ENCODE results near the gene IL34.

IL34 gene

GRCh38 chr16:70660672-70661350 lies 14.5 kb downstream of the IL34 start:
- Histone ChIP-seq H3K36me3 (ENCODE audit: control insufficient read depth, insufficient read depth, low read length) (no peaks in the 10 kb centered on the region), H3K9me3 (ENCODE audit: control insufficient read depth, low read length) (no peaks in the 10 kb centered on the region), H3K27ac (no peak overlapping the region), H3K79me2 (no peaks in the 10 kb centered on the region), H3K27me3 (ENCODE audit: control insufficient read depth, insufficient read depth, low read length) (no peaks in the 10 kb centered on the region), H3K4me3 (ENCODE audit: low read depth, low read length) (no peak overlapping the region), H3K4me1 (no peaks in the 10 kb centered on the region), H3K9ac (no peak overlapping the region), H3K4me2 (ENCODE audit: low read length) (no peak overlapping the region), H2AFZ (no peak overlapping the region)
- no peak for TF ChIP-seq CTCF (IDR thresholded peaks at IDR 0.05)

- no peak overlapping the region for H3K4me2 ChIP-seq (ENCODE audit: low read length)
- H2AFZ ChIP-seq: no peak overlapping the region
- H3K4me1 ChIP-seq: no peaks in the 10 kb centered on the region
- H3K27me3 ChIP-seq (ENCODE audit: control insufficient read depth, insufficient read depth, low read length): no peaks in the 10 kb centered on the region
- H3K79me2 ChIP-seq: no peaks in the 10 kb centered on the region
- no peak overlapping the region for H3K9ac ChIP-seq
- TF ChIP-seq CTCF (IDR thresholded peaks at IDR 0.05): no peak
- no peak overlapping the region for H3K27ac ChIP-seq
- H3K9me3 ChIP-seq (ENCODE audit: control insufficient read depth, low read length): no peaks in the 10 kb centered on the region
- no peak overlapping the region for H3K4me3 ChIP-seq (ENCODE audit: low read depth, low read length)
- no peaks in the 10 kb centered on the region for H3K36me3 ChIP-seq (ENCODE audit: control insufficient read depth, insufficient read depth, low read length)
These were observed 15.2 kb downstream of the IL34 start for GRCh38 chr16:70661534-70661917.

- H3K27ac ChIP-seq: no peak overlapping the region
- H3K36me3 ChIP-seq (ENCODE audit: control insufficient read depth, insufficient read depth, low read length): no peaks in the 10 kb centered on the region
- H3K27me3 ChIP-seq (ENCODE audit: control insufficient read depth, insufficient read depth, low read length): no peaks in the 10 kb centered on the region
- H3K4me1 ChIP-seq: no peaks in the 10 kb centered on the region
- no peaks in the 10 kb centered on the region for H3K79me2 ChIP-seq
- no peak overlapping the region for H3K4me2 ChIP-seq (ENCODE audit: low read length)
- no peak overlapping the region for H2AFZ ChIP-seq
- no peaks in the 10 kb centered on the region for H3K9me3 ChIP-seq (ENCODE audit: control insufficient read depth, low read length)
- H3K9ac ChIP-seq: no peak overlapping the region
- no peak overlapping the region for H3K4me3 ChIP-seq (ENCODE audit: low read depth, low read length)
- TF ChIP-seq CTCF (IDR thresholded peaks at IDR 0.05): no peak
These were observed 15.7 kb downstream of the IL34 start for GRCh38 chr16:70661918-70662641.

GRCh38 chr16:70662991-70663523 lies 16.7 kb downstream of the IL34 start:
- Histone ChIP-seq H3K9me3 (ENCODE audit: control insufficient read depth, low read length) (no peaks in the 10 kb centered on the region), H3K27me3 (ENCODE audit: control insufficient read depth, insufficient read depth, low read length) (no peaks in the 10 kb centered on the region), H2AFZ (no peak overlapping the region), H3K4me1 (no peaks in the 10 kb centered on the region), H3K79me2 (no peaks in the 10 kb centered on the region), H3K36me3 (ENCODE audit: control insufficient read depth, insufficient read depth, low read length) (no peaks in the 10 kb centered on the region), H3K9ac (no peak overlapping the region), H3K4me3 (ENCODE audit: low read depth, low read length) (no peak overlapping the region), H3K4me2 (ENCODE audit: low read length) (no peak overlapping the region), H3K27ac (no peak overlapping the region)
- TF ChIP-seq CTCF (IDR thresholded peaks at IDR 0.05): no peak

All from parathyroid adenoma (tissue), 2 donors.